Measurements from ENCODE around the gene UROC1. TPM values are rescaled to one million over a fixed set of nuclear protein-coding genes. Genes with fewer than 3 reads are reported as not detected.
A peak's percentile ranks its signal among the peaks of the same experiment; 100 is the strongest.

UROC1 gene
- total RNA-seq, 4 donors from 2014 or later = not detected

- Histone ChIP-seq H3K27ac (no peak overlapping the region), H3K27me3 (no peaks in the 10 kb centered on the region), H3K4me1 (no peaks in the 10 kb centered on the region), H3K4me3 (no peak overlapping the region), H3K9me3 (no peaks in the 10 kb centered on the region), H3K36me3 (no peaks in the 10 kb centered on the region)
- TF ChIP-seq POLR2A (IDR thresholded peaks at IDR 0.05) = no peak
- no peak for TF ChIP-seq CTCF (IDR thresholded peaks at IDR 0.05)
- TF ChIP-seq POLR2AphosphoS5 (IDR thresholded peaks at IDR 0.05) = no peak
- 82% methylated on average over 8 of the region's 8 CpGs for WGBS
- peak; percentile 31 to 62 for DNase-seq (ENCODE audit: low spot score in 2 of 2)
These were observed 39.3 kb upstream of the UROC1 start for GRCh38 chr3:126556637-126557414.

- DNase-seq (ENCODE audit: low spot score in 2 of 2) = peak; percentile 38 to 66
- TF ChIP-seq EP300 (IDR thresholded peaks at IDR 0.05) = no peak
- TF ChIP-seq POLR2A (IDR thresholded peaks at IDR 0.05) = no peak
- no peak for TF ChIP-seq CTCF (IDR thresholded peaks at IDR 0.05)
- TF ChIP-seq POLR2AphosphoS5 (IDR thresholded peaks at IDR 0.05) = no peak
- no peaks in the 10 kb centered on the region for H3K36me3 ChIP-seq
These were observed 38.4 kb upstream of the UROC1 start for GRCh38 chr3:126555795-126556636.

GRCh38 chr3:126554560-126555525 is 37.3 kb upstream of the UROC1 start:
- Histone ChIP-seq H3K9me3 (no peaks in the 10 kb centered on the region), H3K27me3 (no peaks in the 10 kb centered on the region), H3K4me3 (no peak overlapping the region), H3K27ac (no peak overlapping the region), H3K36me3 (no peaks in the 10 kb centered on the region), H3K4me1 (no peaks in the 10 kb centered on the region)
- TF ChIP-seq EP300 (IDR thresholded peaks at IDR 0.05) = no peak
- no peak for TF ChIP-seq POLR2A (IDR thresholded peaks at IDR 0.05)
- TF ChIP-seq POLR2AphosphoS5 (IDR thresholded peaks at IDR 0.05) = no peak
- no peak for TF ChIP-seq CTCF (IDR thresholded peaks at IDR 0.05)
- peak; percentile 29 to 69 for DNase-seq (ENCODE audit: low spot score in 2 of 2)
- 85% methylated on average over 5 of the region's 19 CpGs for WGBS

More at GRCh38 chr3:126555795-126556636, 38.4 kb upstream of the UROC1 start:
- Histone ChIP-seq H3K27me3 (no peaks in the 10 kb centered on the region), H3K4me3 (no peak overlapping the region), H3K27ac (no peak overlapping the region), H3K4me1 (no peaks in the 10 kb centered on the region), H3K9me3 (no peaks in the 10 kb centered on the region)
- WGBS = 73% methylated on average over 9 of the region's 10 CpGs

GRCh38 chr3:126553284-126554084 is 35.9 kb upstream of the UROC1 start:
- Histone ChIP-seq H3K9me3 (no peaks in the 10 kb centered on the region), H3K4me3 (no peak overlapping the region), H3K27me3 (no peaks in the 10 kb centered on the region), H3K27ac (no peak overlapping the region), H3K4me1 (no peaks in the 10 kb centered on the region), H3K36me3 (no peaks in the 10 kb centered on the region)
- TF ChIP-seq POLR2AphosphoS5 (IDR thresholded peaks at IDR 0.05) (no peak), EP300 (IDR thresholded peaks at IDR 0.05) (no peak), POLR2A (IDR thresholded peaks at IDR 0.05) (no peak), CTCF (IDR thresholded peaks at IDR 0.05) (no peak)
- 82% methylated on average over 18 of the region's 19 CpGs for WGBS
- peak; percentile 45 to 63 for DNase-seq (ENCODE audit: low spot score in 2 of 2)
